Omental fat pad (tissue), 4 donors: ENCODE results near the gene WDHD1. TPM values are rescaled to one million over a fixed set of nuclear protein-coding genes. Genes with fewer than 3 reads are reported as not detected.

Experiments
- ATAC-seq: fragments of 150-250 bp; one replicate; pipeline ENCODE4 v1.9.1; 2016; ENCODE audit warnings: mild to moderate bottlenecking, moderate library complexity; ENCODE audit not compliant: low FRiP score
- DNase-seq: peaks from one replicate; pipeline ENCODE4 v3.0.0-alpha.2; 2019; ENCODE audit warnings: low spot score
- CTCF ChIP-seq, 3 donors: fragments of 450-650 bp; IDR thresholded peaks; one replicate each; pipeline ENCODE4 v1.5.1; 2016 to 2017; ENCODE audit warnings: antibody characterized with exemption in 3 of 3, mild to moderate bottlenecking in 3 of 3, moderate library complexity in 2 of 3
- total RNA-seq, 4 donors: library from RNA; depleted of rRNA; stranded (reverse); fragments of >200 nt; gene quantifications; one replicate each; pipeline ENCODE4 v1.1.0, GENCODE V29; 2016

WDHD1 gene
- total RNA-seq, 4 donors from 2014 or later, result 1.4 to 2.0 (median 1.6) TPM

DNA sequence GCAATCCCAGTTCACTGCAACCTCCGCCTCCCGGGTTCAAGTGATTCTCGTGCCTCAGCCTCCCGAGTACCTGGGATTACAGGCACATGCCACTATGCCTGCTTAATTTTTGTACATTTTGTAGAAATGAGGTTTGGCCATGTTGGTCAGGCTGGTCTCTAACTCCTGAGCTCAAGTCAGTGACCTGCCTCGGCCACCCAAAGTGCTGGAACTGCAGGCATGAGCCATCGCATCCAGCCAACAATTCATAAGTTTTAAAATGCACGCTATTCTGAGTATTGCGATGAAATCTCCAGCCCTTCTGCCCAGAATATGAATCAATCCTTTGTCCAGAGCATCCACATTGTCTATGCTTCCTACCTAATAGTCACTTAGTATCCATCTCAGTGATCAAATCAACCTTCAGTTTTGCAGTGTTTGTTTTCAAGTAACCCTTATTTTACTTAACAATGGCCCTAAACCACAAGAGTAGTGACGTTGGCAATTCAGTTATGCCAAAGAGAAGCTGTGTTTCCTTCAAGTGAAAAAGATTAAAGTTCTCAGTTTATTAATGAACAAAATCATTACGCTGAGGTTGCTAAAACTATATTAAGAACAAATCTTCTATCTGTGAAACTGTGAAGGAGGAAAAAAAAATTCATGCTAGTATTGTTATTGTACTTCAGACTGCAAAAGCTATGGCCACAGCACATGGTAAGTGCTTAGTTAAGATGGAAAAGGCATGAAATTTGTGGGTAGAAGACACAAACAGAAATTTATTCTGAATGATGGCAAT is 135.2 kb downstream of the WDHD1 start:
- ATAC-seq, result no peak
- TF ChIP-seq CTCF (IDR thresholded peaks at IDR 0.05), result no peak
- no peak for DNase-seq

DNA sequence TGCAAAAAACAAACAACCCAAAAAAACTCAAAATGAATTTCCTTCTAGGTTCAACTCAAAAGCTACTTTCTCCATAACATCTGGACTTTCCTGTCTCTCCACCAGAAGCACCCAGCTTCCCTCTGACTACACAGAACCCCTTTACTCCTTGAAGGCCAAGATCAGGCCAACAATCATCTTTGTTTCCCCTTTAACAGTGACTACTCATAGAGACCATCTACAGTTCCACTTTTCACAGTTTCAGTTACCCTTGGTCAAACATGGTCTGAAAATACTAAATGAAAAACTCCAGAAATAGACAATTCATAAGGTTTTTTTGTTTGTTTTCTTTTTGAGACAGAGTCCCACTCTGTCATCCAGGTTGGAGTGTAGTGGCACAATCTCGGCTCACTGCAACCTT is 136.1 kb downstream of the WDHD1 start:
- no peak for DNase-seq
- ATAC-seq, result no peak
- TF ChIP-seq CTCF (IDR thresholded peaks at IDR 0.05), result no peak

- DNase-seq, result no peak
- TF ChIP-seq CTCF (IDR thresholded peaks at IDR 0.05), result no peak
- no peak for ATAC-seq
Observed at GRCh38 chr14:54889919-54890318, 137.0 kb downstream of the WDHD1 start.

Other genes starting within 250 kb of the WDHD1 start
- 10 to 100 TPM in 3 of 4 donors, 1 to 10 TPM in 1; 9.4 to 27.9 (median 18.7) TPM for gene GCH1, start 124.3 kb downstream of the WDHD1 start, total RNA-seq
- gene SOCS4, start 137 bp upstream of the WDHD1 start, total RNA-seq, result 10 to 100 TPM; 15.9 to 25.5 (median 21.2) TPM
- 10 to 100 TPM; 32.5 to 81.3 (median 68.8) TPM for gene MAPK1IP1L, start 24.5 kb upstream of the WDHD1 start, total RNA-seq
- gene LGALS3, start 102.2 kb upstream of the WDHD1 start, total RNA-seq, result 100 to 1,000 TPM; 325 to 450 (median 349) TPM
- gene DLGAP5, start 164.5 kb upstream of the WDHD1 start, total RNA-seq, result 1 to 10 TPM in 1 of 4 donors, under 1 TPM in 1, not detected in 2; 0.19 to 3.1 TPM
- gene FBXO34, start 244.3 kb upstream of the WDHD1 start, total RNA-seq, result 10 to 100 TPM; 17.3 to 23.3 (median 18.7) TPM